AG09309 (cell line): ENCODE results near the gene MYO1E.

Source experiments
- DNase-seq: peaks from one replicate; pipeline ENCODE4 v3.0.0-alpha.2; 2010; ENCODE audit warnings: low read depth
- H3K4me3 ChIP-seq: 2 replicates; pipeline ENCODE4 v1.5.1; 2011; ENCODE audit warnings: mild to moderate bottlenecking, low read depth, low read length, moderate library complexity; ENCODE audit not compliant: control insufficient read depth
- CTCF ChIP-seq: IDR thresholded peaks from 2 replicates; pipeline ENCODE4 v1.5.1; 2011; ENCODE audit warnings: mild to moderate bottlenecking, low read depth, low read length, inconsistent platforms; ENCODE audit not compliant: insufficient read depth, control insufficient read depth; ENCODE audit errors: missing control alignments

Gene MYO1E

GRCh38 chr15:59242649-59243048 lies 130.0 kb downstream of the MYO1E start:
- no peak for TF ChIP-seq CTCF
- no peak for DNase-seq
- no peak overlapping the region for H3K4me3 ChIP-seq

DNA sequence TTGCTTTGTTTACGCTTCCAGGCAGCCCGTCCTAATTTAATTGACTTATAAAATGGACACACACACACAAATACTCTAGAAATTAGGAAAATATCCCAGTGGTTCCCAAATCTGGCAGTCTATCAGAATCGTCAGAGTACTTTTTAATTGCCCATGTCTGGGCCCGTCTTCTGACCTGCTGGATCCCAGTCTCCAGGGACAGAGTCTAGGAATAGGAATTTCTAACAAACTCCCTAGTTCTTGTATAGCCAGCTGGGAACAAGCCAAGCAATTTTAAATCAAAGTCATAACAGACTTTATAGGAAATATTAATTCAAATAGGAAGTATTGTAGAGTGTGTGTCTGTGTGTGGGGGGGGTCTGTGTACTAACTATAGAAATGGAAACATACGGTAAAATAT lies 132.6 kb downstream of the MYO1E start:
- no peak for TF ChIP-seq CTCF
- no peak for DNase-seq
- no peak overlapping the region for H3K4me3 ChIP-seq

GRCh38 chr15:59237924-59238331 lies 134.7 kb downstream of the MYO1E start:
- no peak overlapping the region for H3K4me3 ChIP-seq
- no peak for DNase-seq
- TF ChIP-seq CTCF: no peak

DNA sequence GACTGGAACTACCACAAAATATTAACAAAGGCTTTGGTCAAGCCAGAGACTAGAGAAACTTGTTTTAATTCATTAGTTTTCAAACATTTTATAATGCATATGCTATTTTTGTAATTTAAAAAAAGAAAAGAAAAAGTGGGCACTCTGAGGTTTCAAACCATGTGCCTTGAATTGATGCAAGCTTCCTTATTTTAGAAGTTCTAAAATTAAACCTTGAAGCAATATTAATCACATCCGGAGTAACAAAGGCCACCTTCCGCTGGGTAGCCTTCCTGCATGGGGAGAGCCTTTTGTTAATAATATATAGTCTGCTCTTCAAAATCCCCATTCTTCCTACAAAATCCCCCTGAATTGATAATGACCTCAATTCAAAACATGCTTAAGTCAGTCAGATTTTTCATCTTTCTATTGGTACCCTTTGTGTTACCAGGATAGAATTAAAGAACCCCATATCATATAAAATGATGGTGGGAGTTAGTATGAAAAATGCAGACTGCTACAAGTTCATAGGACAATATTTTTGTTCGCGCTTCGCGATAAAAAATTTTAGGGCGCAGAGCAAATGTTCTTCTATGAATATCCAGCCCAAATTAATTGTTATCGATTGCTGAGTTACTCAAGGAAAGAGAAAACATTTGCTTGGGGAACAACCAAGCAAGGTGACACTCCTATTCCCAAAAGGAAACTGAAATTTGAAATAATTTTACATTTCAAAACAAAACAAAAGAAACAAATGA lies 135.4 kb downstream of the MYO1E start:
- DNase-seq: no peak
- no peak for TF ChIP-seq CTCF
- H3K4me3 ChIP-seq: no peak overlapping the region

- no peak for TF ChIP-seq CTCF
- no peak overlapping the region for H3K4me3 ChIP-seq
- no peak for DNase-seq
These were observed 136.3 kb downstream of the MYO1E start for GRCh38 chr15:59236394-59236793.

DNA sequence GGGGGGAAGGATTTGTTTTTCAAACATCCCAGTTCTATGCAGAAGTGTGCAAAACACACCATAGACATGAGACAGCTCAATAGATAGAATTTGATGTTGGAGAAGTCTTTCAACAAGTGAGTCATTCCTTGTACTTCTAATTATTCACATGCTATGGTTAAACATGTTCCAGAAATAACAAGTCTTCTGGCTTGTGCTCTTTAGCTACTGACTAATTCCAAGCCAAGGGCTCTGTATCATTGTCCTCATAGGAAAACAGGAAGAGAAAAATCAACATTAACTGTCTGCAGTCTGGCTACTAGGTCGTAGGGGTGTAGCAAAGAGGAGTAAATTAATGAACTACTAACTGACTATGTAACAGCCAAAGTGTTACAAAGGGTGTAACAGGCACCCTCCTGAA lies 140.2 kb downstream of the MYO1E start:
- H3K4me3 ChIP-seq: no peak overlapping the region
- no peak for TF ChIP-seq CTCF
- DNase-seq: peak; percentile 67

- no peak overlapping the region for H3K4me3 ChIP-seq
- no peak for DNase-seq
- TF ChIP-seq CTCF: no peak
These were observed 142.1 kb downstream of the MYO1E start for GRCh38 chr15:59230531-59231055.
